NCI-H1694 treated with DMSO at 0.1 percent for 48 hours (cell line): ENCODE data around the gene MMP26.

Source experiments
- DNase-seq: peaks from one replicate; lab custom pipeline; 2025; lab: John Stamatoyannopoulos, UW

The MMP26 gene

DNA sequence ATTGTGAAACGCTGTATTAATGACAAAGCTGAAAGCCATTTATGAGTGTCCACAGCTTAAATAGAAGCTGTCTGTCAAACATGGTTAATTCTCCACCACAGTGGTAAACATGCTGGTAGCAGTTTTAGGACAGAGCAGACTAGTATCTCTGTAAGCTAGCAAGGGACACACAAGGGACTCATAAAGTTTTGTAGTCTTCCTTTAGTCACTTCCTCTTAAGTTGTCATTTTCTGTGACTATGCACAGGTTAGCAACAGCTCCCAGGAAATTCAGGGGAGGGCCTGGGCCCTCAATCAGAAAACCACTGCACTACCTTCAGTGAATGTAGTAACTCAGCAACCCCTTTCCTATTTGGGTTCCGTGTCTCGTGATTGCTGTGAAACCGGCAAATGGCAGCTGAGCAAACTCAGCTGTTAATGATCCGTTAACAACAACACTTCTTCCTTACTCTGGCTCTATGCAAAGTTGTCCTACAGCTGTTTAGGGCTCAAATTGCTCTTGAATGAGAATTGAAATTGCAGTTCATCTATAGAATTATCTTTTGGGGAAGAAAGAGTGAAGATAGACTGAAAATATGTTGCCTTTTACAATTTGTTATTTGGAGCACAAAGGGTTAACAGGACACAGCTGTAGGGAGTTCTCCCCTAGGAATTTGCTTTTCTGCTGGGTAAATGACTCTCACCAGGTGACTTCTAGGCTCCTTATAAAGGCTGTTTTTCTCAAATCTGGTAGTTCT lies at the start of gene MMP26:
Gene MMP26 (plus strand): TSS at position 731 of the 736 bp plus-strand sequence.
- no peak for DNase-seq

DNA sequence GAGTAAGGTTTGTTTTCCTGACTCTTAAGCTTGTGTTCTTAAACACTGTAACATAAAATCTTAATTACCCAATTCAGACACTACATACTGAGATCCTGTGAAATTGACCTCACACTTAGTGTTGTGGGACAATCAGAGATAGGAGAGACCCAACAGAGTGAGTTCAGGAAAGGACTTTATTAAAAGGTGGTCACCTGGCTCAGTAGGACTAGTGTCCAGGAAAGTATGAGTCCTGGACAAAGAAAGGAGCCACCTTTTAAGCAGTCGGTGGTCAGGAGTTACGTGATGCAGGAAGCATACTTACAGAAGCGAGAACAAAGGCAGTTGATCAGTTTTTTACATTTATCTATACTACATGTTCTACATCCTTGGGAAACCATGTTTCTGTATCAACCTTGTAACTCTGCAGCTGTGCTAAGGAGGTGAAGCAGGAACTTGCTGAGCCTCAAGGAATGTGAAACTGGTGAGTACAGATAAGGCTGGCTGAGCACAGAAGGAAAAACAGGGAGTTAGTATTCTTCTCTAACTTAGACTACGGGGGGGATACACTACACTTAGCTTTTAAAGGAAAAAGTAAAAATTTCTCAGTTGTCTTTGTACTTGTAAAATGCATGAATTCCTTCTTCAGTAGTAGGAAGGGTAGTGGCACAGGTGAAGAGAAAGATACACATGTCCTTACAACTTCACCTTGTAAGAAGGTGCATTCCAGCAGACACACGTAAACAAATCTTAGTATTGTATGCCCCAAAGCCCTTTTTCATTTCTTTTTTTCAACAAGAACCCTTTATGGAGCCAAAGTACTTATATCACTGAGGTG lies 45.7 kb upstream of the MMP26 start:
- DNase-seq: no peak

DNA sequence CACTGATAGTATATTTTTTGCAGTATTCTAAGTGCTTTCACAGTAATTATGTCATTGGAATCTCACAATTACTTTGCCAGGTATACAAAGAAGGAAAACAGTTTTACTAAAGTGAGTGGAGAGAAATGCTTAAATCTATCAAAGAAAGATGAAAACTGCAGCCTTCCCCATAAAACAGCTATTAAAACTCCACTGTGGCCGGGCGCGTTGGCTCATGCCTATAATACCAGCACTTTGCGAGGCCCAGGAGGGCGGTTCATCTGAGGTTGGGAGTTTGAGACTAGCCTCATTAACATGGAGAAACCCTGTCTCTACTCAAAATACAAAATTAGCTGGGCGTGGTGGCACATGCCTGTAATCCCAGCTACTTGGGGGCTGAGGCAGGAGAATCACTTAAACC lies 41.7 kb upstream of the MMP26 start:
- no peak for DNase-seq

GRCh38 chr11:4664183-4664582 lies 40.4 kb upstream of the MMP26 start:
- no peak for DNase-seq

GRCh38 chr11:4664786-4665185 lies 39.8 kb upstream of the MMP26 start:
- no peak for DNase-seq

GRCh38 chr11:4665424-4665823 lies 39.2 kb upstream of the MMP26 start:
- DNase-seq: no peak

GRCh38 chr11:4671741-4672140 lies 32.8 kb upstream of the MMP26 start:
- no peak for DNase-seq

- DNase-seq: no peak
Observed at GRCh38 chr11:4672470-4672869, 32.1 kb upstream of the MMP26 start.

DNA sequence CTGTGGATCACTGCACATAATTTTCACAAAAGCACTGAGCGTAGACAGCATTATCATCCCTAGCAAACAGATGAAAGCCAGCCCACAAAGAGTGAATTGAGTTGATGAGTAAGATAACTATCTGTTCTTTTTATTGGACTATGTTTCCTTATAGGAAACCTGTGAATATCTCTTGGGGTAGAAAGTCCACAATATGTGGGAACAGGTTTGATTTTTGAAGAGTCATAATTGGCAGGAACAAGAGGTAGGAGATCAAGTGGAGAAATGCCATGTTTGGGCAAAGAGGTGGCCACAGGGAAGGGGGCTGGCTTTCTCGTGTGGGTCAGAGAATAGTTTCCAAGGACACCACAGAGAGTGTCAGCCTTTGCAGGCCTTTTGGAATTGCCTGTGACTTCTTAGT lies 30.8 kb upstream of the MMP26 start:
- DNase-seq: no peak

GRCh38 chr11:4677948-4678347 lies 26.6 kb upstream of the MMP26 start:
- DNase-seq: no peak

DNA sequence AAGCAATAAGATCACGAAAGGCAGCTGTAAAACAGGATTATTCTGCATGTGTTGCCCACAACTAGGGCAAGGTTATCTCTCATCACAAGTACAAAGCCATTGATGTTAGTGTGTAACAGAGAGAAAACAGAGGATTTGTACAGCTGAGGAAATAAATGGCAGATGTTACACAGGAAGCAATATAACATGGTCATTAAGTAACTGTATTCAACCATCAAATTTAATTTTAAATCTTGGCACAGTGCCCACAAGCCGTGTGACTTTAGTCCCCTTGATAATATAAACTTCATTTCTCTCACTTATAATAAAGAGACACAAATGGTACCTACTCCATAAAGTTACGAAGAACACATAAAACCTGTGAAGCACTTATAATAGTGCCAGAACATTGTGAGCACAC lies 24.2 kb upstream of the MMP26 start:
- no peak for DNase-seq

DNA sequence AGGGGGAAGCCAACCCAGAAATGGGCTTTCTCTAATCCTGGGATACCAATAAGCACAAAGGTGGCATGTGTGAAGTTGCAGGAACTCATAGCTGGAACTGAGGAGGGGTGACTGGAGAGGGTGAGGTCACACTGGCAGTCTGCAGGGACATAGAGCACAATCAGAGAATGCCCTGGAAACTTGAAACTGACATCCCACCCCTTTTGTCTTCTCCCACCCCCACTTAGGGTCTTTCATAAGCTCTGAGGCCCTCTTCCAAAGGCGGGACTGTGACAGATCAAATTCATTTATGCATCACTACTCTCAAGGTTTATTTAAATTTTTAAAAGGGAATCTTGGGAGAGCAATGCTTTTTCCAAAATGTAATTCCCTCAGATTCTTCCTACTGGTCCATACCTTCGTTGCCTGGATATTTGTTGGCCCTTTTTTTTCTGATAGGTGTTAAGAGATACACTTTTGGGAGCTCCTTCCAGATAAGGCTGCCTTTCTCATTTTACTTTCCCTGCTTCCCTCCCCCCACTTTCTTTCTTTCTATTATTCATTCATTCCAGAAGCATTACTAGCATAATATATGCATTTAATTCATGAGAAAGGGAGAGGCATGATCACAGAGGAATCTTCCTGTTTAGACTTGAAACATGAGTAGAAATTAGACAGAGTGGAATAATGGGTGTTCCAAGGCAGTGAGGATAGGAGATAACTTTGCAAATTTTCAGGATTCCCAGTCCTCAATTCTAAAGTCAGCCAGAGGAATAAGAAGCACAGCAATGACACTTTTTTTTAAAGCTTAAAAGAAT lies 21.8 kb upstream of the MMP26 start:
- no peak for DNase-seq

GRCh38 chr11:4684631-4685285 lies 19.8 kb upstream of the MMP26 start:
- DNase-seq: no peak

- DNase-seq: no peak
Observed at GRCh38 chr11:4695442-4695841, 9.1 kb upstream of the MMP26 start.

- no peak for DNase-seq
Observed at GRCh38 chr11:4697585-4697984, 7.0 kb upstream of the MMP26 start, which contains the start of gene OR51E2. Gene OR51E2 (minus strand): TSS chr11:4697853. CDS start chr11:4682711, 15,142 bp downstream.

DNA sequence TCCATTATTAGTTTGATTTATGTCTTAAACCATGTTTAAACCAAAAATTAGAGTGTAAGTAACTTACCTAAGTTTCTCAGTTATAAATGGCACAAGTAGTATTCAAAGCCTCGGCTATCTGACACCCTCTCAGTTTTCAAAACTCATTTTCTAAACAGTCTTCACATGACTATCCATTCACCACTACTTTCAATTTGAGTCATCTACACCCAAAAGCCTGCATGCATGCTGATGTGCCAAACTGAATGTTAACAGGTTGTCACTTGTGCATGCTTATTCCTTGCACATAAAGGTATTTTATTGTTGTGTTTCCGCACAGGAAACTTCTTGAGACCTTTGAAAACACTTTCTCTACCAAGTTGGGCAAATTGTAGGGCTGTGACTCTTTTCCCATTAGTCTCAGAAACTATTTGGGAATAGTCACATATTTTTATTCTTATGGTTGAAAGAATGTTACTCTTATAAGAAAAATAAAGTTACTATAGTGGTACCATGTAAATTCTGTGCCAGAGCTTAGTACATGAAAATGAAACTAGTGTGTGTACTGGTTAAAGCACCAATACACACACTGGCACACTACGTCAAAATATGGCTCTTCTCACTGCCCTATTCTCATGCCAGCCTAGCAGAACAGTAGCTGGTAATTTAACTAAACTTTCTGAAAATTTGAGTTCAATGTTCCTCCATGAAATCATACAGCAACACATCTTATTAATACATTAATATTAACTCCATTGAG lies 4.7 kb upstream of the MMP26 start:
- DNase-seq: no peak

DNA sequence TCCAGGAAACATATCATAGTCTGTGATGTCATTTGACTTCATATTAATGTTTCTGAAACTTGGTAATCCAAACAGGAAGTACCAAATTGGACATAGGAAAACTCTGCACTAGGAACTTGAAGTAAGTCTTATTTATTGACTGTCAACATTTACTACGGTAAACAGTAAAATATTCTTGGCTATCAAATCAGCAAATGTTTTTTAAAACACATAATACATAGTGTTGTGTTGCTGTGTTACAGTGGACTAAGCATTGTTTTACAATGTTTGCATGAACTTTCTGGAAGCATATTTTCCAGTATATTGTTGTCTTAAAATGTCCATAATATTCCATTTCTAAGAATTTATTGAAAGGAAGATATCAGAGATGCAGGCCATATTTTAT lies 4.2 kb upstream of the MMP26 start:
- no peak for DNase-seq

- DNase-seq: no peak
Observed at GRCh38 chr11:4704790-4705334, 278 bp downstream of the MMP26 start.

DNA sequence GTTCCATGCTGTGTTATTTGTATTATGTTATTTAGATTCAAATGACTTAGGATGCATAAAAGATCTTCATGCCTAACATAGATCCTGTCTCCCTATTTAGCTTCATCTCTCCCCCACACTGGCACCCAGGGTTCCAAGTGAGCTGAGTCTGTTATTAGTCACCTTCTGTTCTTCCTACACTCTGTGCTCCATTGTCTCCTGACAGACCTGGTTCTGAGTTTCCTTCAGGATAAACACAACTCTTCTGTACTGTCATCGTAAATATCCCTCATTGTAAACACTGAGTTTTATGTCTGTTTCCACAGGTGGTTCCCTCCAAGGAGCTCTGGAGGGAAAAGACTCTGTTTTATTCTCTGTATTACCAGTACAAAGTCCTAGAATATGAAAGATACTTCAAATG lies 8.7 kb downstream of the MMP26 start:
- DNase-seq: no peak

GRCh38 chr11:4714300-4714699 lies 9.7 kb downstream of the MMP26 start:
- no peak for DNase-seq
